ENCODE data around the gene KCNK15. TPM values are rescaled to one million over a fixed set of nuclear protein-coding genes. Genes with fewer than 3 reads are reported as not detected.

The KCNK15 gene
- total and polyA plus RNA-seq, 9 of the 15 experiments (the other 6 are each of a cell fraction or from before 2014, with no cell fraction given), result 0.03 to 0.30 (median 0.17) TPM; not detected in 5

- TF ChIP-seq GMEB1 (CRISPR knock-in tag; IDR thresholded peaks at IDR 0.05), result no peak
- TF ChIP-seq KDM1A (IDR thresholded peaks at IDR 0.05), result no peak
- no peak for TF ChIP-seq BRD4 (IDR thresholded peaks at IDR 0.05)
- no peak for TF ChIP-seq ZNF318 (IDR thresholded peaks at IDR 0.05; ENCODE audit: borderline replicate concordance in 1 of 2, low read depth in 1 of 2)
- TF ChIP-seq SMAD1 (IDR thresholded peaks at IDR 0.05; ENCODE audit: low read depth, low read length, partially characterized antibody), result no peak
- TF ChIP-seq SMARCA5 (IDR thresholded peaks at IDR 0.05), result no peak
- no peak for TF ChIP-seq ZBTB12 (CRISPR knock-in tag; IDR thresholded peaks at IDR 0.05)
- TF ChIP-seq MECOM (CRISPR knock-in tag; IDR thresholded peaks at IDR 0.05), result no peak
- no peak for TF ChIP-seq PBX2 (CRISPR knock-in tag; IDR thresholded peaks at IDR 0.05; ENCODE audit: low read depth)
- no peak for TF ChIP-seq PBX2 (tag; conservative IDR thresholded peaks at IDR 0.05; ENCODE audit: low read depth)
- TF ChIP-seq NRF1 (conservative IDR thresholded peaks at IDR 0.05 in 1 of 2, IDR thresholded peaks at IDR 0.05 in 1 of 2), result no peak
- no peak for TF ChIP-seq CREB1 (IDR thresholded peaks at IDR 0.05)
- TF ChIP-seq CREB1 (CRISPR knock-in tag; IDR thresholded peaks at IDR 0.05), result no peak
- TF ChIP-seq HCFC1 (IDR thresholded peaks at IDR 0.05; ENCODE audit: low read depth, low read length), result peak; percentile 93
- no peak for TF ChIP-seq FOXJ3 (CRISPR knock-in tag; IDR thresholded peaks at IDR 0.05)
Observed at GRCh38 chr20:44738813-44739477, 6.7 kb upstream of the KCNK15 start (continued).
